ENCODE data around the gene NTRK2. TPM values are rescaled to one million over a fixed set of nuclear protein-coding genes. Genes with fewer than 3 reads are reported as not detected.

NTRK2 gene
- total RNA-seq, 1 donor from 2014 or later, result 4.6 TPM

- H3K9me3 Mint-ChIP-seq (ENCODE audit: unreplicated experiment), result peaks cover 5% of the 10 kb centered on the region
- no peaks in the 10 kb centered on the region for H3K36me3 Mint-ChIP-seq (ENCODE audit: low read depth, unreplicated experiment)
- H4K20me1 ChIP-seq (ENCODE audit: insufficient read depth, low read length), result no peaks in the 10 kb centered on the region
- H3K27ac Mint-ChIP-seq (ENCODE audit: unreplicated experiment), result no peak overlapping the region
- TF ChIP-seq EZH2 (IDR thresholded peaks at IDR 0.05; ENCODE audit: insufficient read depth, low read length), result no peak
- TF ChIP-seq CTCF (IDR thresholded peaks at IDR 0.05; ENCODE audit: insufficient read depth, low read depth, low read length), result no peak
- no peaks in the 10 kb centered on the region for H3K9me3 ChIP-seq (ENCODE audit: insufficient read depth, low read depth, low read length)
- no peak for DNase-seq (ENCODE audit: low read depth)
- no peak overlapping the region for H2AFZ ChIP-seq (ENCODE audit: low read depth, low read length)
- no peaks in the 10 kb centered on the region for H3K27me3 ChIP-seq (ENCODE audit: insufficient read depth, low read length)
- no peak overlapping the region for H3K9ac ChIP-seq (ENCODE audit: low read length)
- H3K4me2 ChIP-seq (ENCODE audit: low read length), result no peak overlapping the region
- no peaks in the 10 kb centered on the region for H3K79me2 ChIP-seq (ENCODE audit: insufficient read depth, low read length)
- H3K27me3 Mint-ChIP-seq (ENCODE audit: low read depth, unreplicated experiment), result peaks cover 12% of the 10 kb centered on the region
- no peak overlapping the region for H3K4me3 ChIP-seq (ENCODE audit: insufficient read depth, low read depth, low read length)
- no peaks in the 10 kb centered on the region for H3K36me3 ChIP-seq (ENCODE audit: insufficient read depth, low read length)
- no peak for FAIRE-seq
- H3K4me1 Mint-ChIP-seq (ENCODE audit: low read depth, unreplicated experiment), result peaks cover 3% of the 10 kb centered on the region
- H3K4me1 ChIP-seq (ENCODE audit: insufficient read depth, low read length), result no peaks in the 10 kb centered on the region
- no peak overlapping the region for H3K27ac ChIP-seq (ENCODE audit: low read depth, low read length)
- no peak overlapping the region for H3K4me3 Mint-ChIP-seq (ENCODE audit: unreplicated experiment)
Measured at GRCh38 chr9:84621811-84622210, 47.7 kb upstream of the NTRK2 start.

- Histone ChIP-seq H3K27me3 (ENCODE audit: insufficient read depth, low read length) (no peaks in the 10 kb centered on the region), H3K79me2 (ENCODE audit: insufficient read depth, low read length) (no peaks in the 10 kb centered on the region), H4K20me1 (ENCODE audit: insufficient read depth, low read length) (no peaks in the 10 kb centered on the region), H3K4me2 (ENCODE audit: low read length) (no peak overlapping the region), H3K9ac (ENCODE audit: low read length) (no peak overlapping the region), H2AFZ (ENCODE audit: low read depth, low read length) (no peak overlapping the region), H3K9me3 (ENCODE audit: insufficient read depth, low read depth, low read length) (no peaks in the 10 kb centered on the region), H3K4me3 (ENCODE audit: insufficient read depth, low read depth, low read length) (no peak overlapping the region), H3K36me3 (ENCODE audit: insufficient read depth, low read length) (no peaks in the 10 kb centered on the region), H3K4me1 (ENCODE audit: insufficient read depth, low read length) (no peaks in the 10 kb centered on the region), H3K27ac (ENCODE audit: low read depth, low read length) (no peak overlapping the region)
- FAIRE-seq (no peak), DNase-seq (ENCODE audit: low read depth) (no peak)
- TF ChIP-seq EZH2 (IDR thresholded peaks at IDR 0.05; ENCODE audit: insufficient read depth, low read length) (no peak), CTCF (IDR thresholded peaks at IDR 0.05; ENCODE audit: insufficient read depth, low read depth, low read length) (no peak)
- Mint-ChIP-seq H3K27me3 (ENCODE audit: low read depth, unreplicated experiment) (peaks cover 12% of the 10 kb centered on the region), H3K4me3 (ENCODE audit: unreplicated experiment) (no peak overlapping the region), H3K27ac (ENCODE audit: unreplicated experiment) (no peak overlapping the region), H3K36me3 (ENCODE audit: low read depth, unreplicated experiment) (no peaks in the 10 kb centered on the region), H3K4me1 (ENCODE audit: low read depth, unreplicated experiment) (peaks cover 3% of the 10 kb centered on the region), H3K9me3 (ENCODE audit: unreplicated experiment) (peaks cover 5% of the 10 kb centered on the region)
Measured at GRCh38 chr9:84622981-84623380, 46.5 kb upstream of the NTRK2 start.

GRCh38 chr9:84636436-84636835 lies 33.1 kb upstream of the NTRK2 start:
- peaks cover 3% of the 10 kb centered on the region for H3K9me3 ChIP-seq (ENCODE audit: insufficient read depth, low read depth, low read length)
- H3K36me3 ChIP-seq (ENCODE audit: insufficient read depth, low read length), result no peaks in the 10 kb centered on the region
- no peak overlapping the region for H3K4me3 ChIP-seq (ENCODE audit: insufficient read depth, low read depth, low read length)
- H3K9me3 Mint-ChIP-seq (ENCODE audit: unreplicated experiment), result no peaks in the 10 kb centered on the region
- peaks cover 8% of the 10 kb centered on the region for H3K27me3 Mint-ChIP-seq (ENCODE audit: low read depth, unreplicated experiment)
- no peak overlapping the region for H2AFZ ChIP-seq (ENCODE audit: low read depth, low read length)
- no peaks in the 10 kb centered on the region for H3K4me1 Mint-ChIP-seq (ENCODE audit: low read depth, unreplicated experiment)
- H3K79me2 ChIP-seq (ENCODE audit: insufficient read depth, low read length), result no peaks in the 10 kb centered on the region
- no peak overlapping the region for H3K27ac Mint-ChIP-seq (ENCODE audit: unreplicated experiment)
- no peak for TF ChIP-seq EZH2 (IDR thresholded peaks at IDR 0.05; ENCODE audit: insufficient read depth, low read length)
- TF ChIP-seq CTCF (IDR thresholded peaks at IDR 0.05; ENCODE audit: insufficient read depth, low read depth, low read length), result no peak
- no peaks in the 10 kb centered on the region for H3K27me3 ChIP-seq (ENCODE audit: insufficient read depth, low read length)
- H3K27ac ChIP-seq (ENCODE audit: low read depth, low read length), result no peak overlapping the region
- no peak overlapping the region for H3K4me3 Mint-ChIP-seq (ENCODE audit: unreplicated experiment)
- FAIRE-seq, result no peak
- no peak overlapping the region for H3K4me2 ChIP-seq (ENCODE audit: low read length)
- no peak overlapping the region for H3K9ac ChIP-seq (ENCODE audit: low read length)
- no peak for DNase-seq (ENCODE audit: low read depth)
- H3K36me3 Mint-ChIP-seq (ENCODE audit: low read depth, unreplicated experiment), result no peaks in the 10 kb centered on the region
- no peaks in the 10 kb centered on the region for H4K20me1 ChIP-seq (ENCODE audit: insufficient read depth, low read length)
- no peaks in the 10 kb centered on the region for H3K4me1 ChIP-seq (ENCODE audit: insufficient read depth, low read length)
